WTC11 (cell line): ENCODE results near the gene ERFL. TPM values are rescaled to one million over a fixed set of nuclear protein-coding genes. Genes with fewer than 3 reads are reported as not detected.

ENCODE experiments used
- ATAC-seq: fragments of 200-7000 bp; cut with Tn5 transposase; 2 replicates; pipeline ENCODE4 v1.10.0; 2021; ENCODE audit warnings: mild to moderate bottlenecking, moderate library complexity
- CTCF ChIA-PET: fragments of 300-600 bp; sonication (Branson Sonifier 250); formaldehyde crosslinking; loops from one replicate; lab custom pipeline; 2021; ENCODE audit warnings: antibody characterized with exemption; lab: Charles Lee
- POLR2A ChIA-PET: fragments of 350-600 bp; sonication (Branson Sonifier 250); formaldehyde crosslinking; loops from one replicate; lab custom pipeline; 2021; ENCODE audit warnings: antibody characterized with exemption; lab: Charles Lee
- DNase-seq: peaks from one replicate; pipeline ENCODE4 v3.0.0; 2021; ENCODE audit warnings: low spot score
- H3K27ac Mint-ChIP-seq: 2 replicates; pipeline ENCODE4 v1.8.0; 2021; ENCODE audit warnings: mixed read lengths
- H3K27me3 Mint-ChIP-seq: 2 replicates; pipeline ENCODE4 v1.8.0; 2021; ENCODE audit warnings: low read depth, mild to moderate bottlenecking, moderate library complexity, mixed read lengths
- H3K36me3 Mint-ChIP-seq: 2 replicates; pipeline ENCODE4 v1.8.0; 2021; ENCODE audit warnings: mixed read lengths
- H3K4me1 Mint-ChIP-seq: 2 replicates; pipeline ENCODE4 v1.8.0; 2022; ENCODE audit warnings: mixed read lengths
- H3K4me3 Mint-ChIP-seq: 2 replicates; pipeline ENCODE4 v1.8.0; 2021; ENCODE audit warnings: mild to moderate bottlenecking, moderate library complexity, mixed read lengths
- H3K9me3 Mint-ChIP-seq: 2 replicates; pipeline ENCODE4 v1.8.0; 2021; ENCODE audit warnings: mixed read lengths
- AFF4 ChIP-seq: sonication (generic); formaldehyde crosslinking; IDR thresholded peaks from 2 replicates; pipeline ENCODE4 v1.8.1; 2023; ENCODE audit warnings: mild to moderate bottlenecking, missing genetic modification reagents, borderline replicate concordance
- E2F1 ChIP-seq: sonication (generic); formaldehyde crosslinking; IDR thresholded peaks from 2 replicates; pipeline ENCODE4 v1.8.0; 2022; ENCODE audit warnings: mild to moderate bottlenecking, missing genetic modification reagents
- ELF4 ChIP-seq: sonication (generic); formaldehyde crosslinking; IDR thresholded peaks from 2 replicates; pipeline ENCODE4 v1.8.1; 2022; ENCODE audit warnings: low read depth, mild to moderate bottlenecking, moderate library complexity, missing genetic modification reagents
- FOXK1 ChIP-seq: sonication (generic); formaldehyde crosslinking; IDR thresholded peaks from 2 replicates; pipeline ENCODE4 v1.8.0; 2022; ENCODE audit warnings: mild to moderate bottlenecking, moderate library complexity, missing genetic modification reagents
- GABPB1 ChIP-seq: sonication (generic); formaldehyde crosslinking; IDR thresholded peaks from 2 replicates; pipeline ENCODE4 v1.8.1; 2023; ENCODE audit warnings: mild to moderate bottlenecking, missing genetic modification reagents
- GTF2I ChIP-seq: fragments of 250-450 bp; sonication (Bioruptor Pico); conservative IDR thresholded peaks from 2 replicates; pipeline ENCODE4 v1.4.0; 2021; ENCODE audit warnings: mild to moderate bottlenecking
- IRF1 ChIP-seq: sonication (generic); formaldehyde crosslinking; IDR thresholded peaks from 2 replicates; pipeline ENCODE4 v1.8.0; 2023; ENCODE audit warnings: missing genetic modification reagents
- IRF2 ChIP-seq: sonication (generic); formaldehyde crosslinking; IDR thresholded peaks from 2 replicates; pipeline ENCODE4 v1.8.0; 2022; ENCODE audit warnings: low read depth, missing genetic modification reagents, borderline replicate concordance
- KAT7 ChIP-seq: sonication (generic); formaldehyde crosslinking; IDR thresholded peaks from 2 replicates; pipeline ENCODE4 v1.8.1; 2023; ENCODE audit warnings: missing genetic modification reagents, mild to moderate bottlenecking, borderline replicate concordance
- MXD4 ChIP-seq: fragments of 250-450 bp; sonication (Bioruptor Pico); IDR thresholded peaks from 2 replicates; pipeline ENCODE4 v1.8.0; 2021; ENCODE audit warnings: mild to moderate bottlenecking, moderate library complexity, borderline replicate concordance
- NFYB ChIP-seq: sonication (generic); formaldehyde crosslinking; conservative IDR thresholded peaks from 2 replicates; pipeline ENCODE4 v1.8.0; 2022; ENCODE audit warnings: low read depth, missing genetic modification reagents
- OVOL2 ChIP-seq: fragments of 250-450 bp; sonication (Bioruptor Pico); IDR thresholded peaks from 2 replicates; pipeline ENCODE4 v1.9.0; 2021; ENCODE audit warnings: mild to moderate bottlenecking, borderline replicate concordance
- PRDM15 ChIP-seq: sonication (generic); formaldehyde crosslinking; IDR thresholded peaks from 2 replicates; pipeline ENCODE4 v1.8.0; 2022; ENCODE audit warnings: missing genetic modification reagents
- SMAD4 ChIP-seq: sonication (generic); formaldehyde crosslinking; IDR thresholded peaks from 2 replicates; pipeline ENCODE4 v1.8.0; 2022; ENCODE audit warnings: mild to moderate bottlenecking, missing genetic modification reagents
- TEAD1 ChIP-seq: sonication (generic); formaldehyde crosslinking; IDR thresholded peaks from 2 replicates; pipeline ENCODE4 v1.8.0; 2022; ENCODE audit warnings: mild to moderate bottlenecking, missing genetic modification reagents
- ZNF219 ChIP-seq: sonication (generic); formaldehyde crosslinking; IDR thresholded peaks from 2 replicates; pipeline ENCODE4 v1.8.0; 2023; ENCODE audit warnings: missing genetic modification reagents, mild to moderate bottlenecking, borderline replicate concordance
- ZNF416 ChIP-seq: fragments of 250-450 bp; sonication (Bioruptor Pico); IDR thresholded peaks from 2 replicates; pipeline ENCODE4 v1.9.0; 2021; ENCODE audit warnings: mild to moderate bottlenecking, inconsistent platforms
- ZNF512 ChIP-seq: sonication (generic); formaldehyde crosslinking; IDR thresholded peaks from 2 replicates; pipeline ENCODE4 v1.8.1; 2022; ENCODE audit warnings: missing genetic modification reagents, borderline replicate concordance
- ZNF671 ChIP-seq: fragments of 250-450 bp; sonication (Bioruptor Pico); IDR thresholded peaks from 2 replicates; pipeline ENCODE4 v1.8.0; 2021; ENCODE audit warnings: mild to moderate bottlenecking
- total RNA-seq: library from RNA; stranded (reverse); gene quantifications from 3 replicates; pipeline ENCODE4 v1.2.3, GENCODE V29; 2021

The ERFL gene
- total RNA-seq, 1 experiment from 2014 or later = 0.31 TPM

GRCh38 chr19:41910240-41910991 is 17.8 kb downstream of the ERFL start (continued):
- TF ChIP-seq FOXK1 (CRISPR knock-in tag) = no peak
- no peak for TF ChIP-seq GTF2I (CRISPR knock-in tag)
- no peak for TF ChIP-seq ZNF219 (CRISPR knock-in tag)

GRCh38 chr19:41909706-41910105 is 18.5 kb downstream of the ERFL start:
- ATAC-seq (no peak), DNase-seq (no peak)
- Mint-ChIP-seq H3K4me1 (peaks cover 9% of the 10 kb centered on the region), H3K27ac (no peak overlapping the region), H3K9me3 (no peaks in the 10 kb centered on the region), H3K4me3 (no peak overlapping the region), H3K36me3 (0 out of 2 replicates have a peak, but pooled peaks cover 4% of the 10 kb centered on the region), H3K27me3 (peaks cover 7% of the 10 kb centered on the region)
- TF ChIP-seq MXD4 (no peak), PRDM15 (CRISPR knock-in tag) (no peak), ZNF416 (no peak), KAT7 (CRISPR knock-in tag) (no peak), GABPB1 (CRISPR knock-in tag) (no peak), IRF1 (no peak), OVOL2 (CRISPR knock-in tag) (no peak), NFYB (CRISPR knock-in tag) (no peak), AFF4 (no peak), E2F1 (no peak), TEAD1 (CRISPR knock-in tag) (no peak), GTF2I (CRISPR knock-in tag) (no peak), ZNF512 (CRISPR knock-in tag) (no peak), IRF2 (no peak), ELF4 (no peak), SMAD4 (no peak), ZNF671 (CRISPR knock-in tag) (no peak)
- ChIA-PET POLR2A (no interaction called here), CTCF (interaction anchor here (1.2 kb wide), 1 partner anchor 28 kb away, joined by 4 read pairs; no protein-coding TSS in a partner anchor)
